H1 (cell line): ENCODE data around the gene CADM1. TPM values are rescaled to one million over a fixed set of nuclear protein-coding genes. Genes with fewer than 3 reads are reported as not detected.

ENCODE experiments used
- PHF8 ChIP-seq: fragments of 200-600 bp; sonication (generic); conservative IDR thresholded peaks from 2 replicates; pipeline ENCODE4 v1.7.1; 2012; ENCODE audit warnings: low read depth, mild to moderate bottlenecking, inconsistent platforms, low read length, moderate library complexity
- RBBP5 ChIP-seq: IDR thresholded peaks from 2 replicates; pipeline ENCODE4 v1.7.1; 2012; ENCODE audit warnings: low read depth, mild to moderate bottlenecking, inconsistent platforms, low read length, moderate library complexity, borderline replicate concordance
- YY1 ChIP-seq: IDR thresholded peaks from 2 replicates; pipeline ENCODE4 v1.6.1; 2011; ENCODE audit warnings: low read depth, mild to moderate bottlenecking, low read length
- polyA plus RNA-seq, 7 experiments: library from polyadenylated mRNA; depleted of rRNA in 3 of 7; stranded (reverse) in 5 of 7; unstranded in 2 of 7; fragments of >200 nt in 5 of 7; fragments of 200-250 nt in 2 of 7; gene quantifications; 1 replicate in 5 of 7; 2 replicates in 1 of 7; 4 replicates in 1 of 7; pipeline versions ENCODE4 v1.2.1 to v1.2.3, GENCODE V29; 2011 to 2013; ENCODE audit warnings: missing spikeins in 2 of 7, mixed read lengths in 2 of 7
- total RNA-seq: library from RNA; stranded (reverse); fragmentation: NEBNext Ultra II Directional; extraction: Animal tissue kit (Norgen Biotek cat#: 25700); gene quantifications from 2 replicates; pipeline ENCODE4 v1.2.1, GENCODE V29; 2021

The CADM1 gene
- total and polyA plus RNA-seq, 2 of the 8 experiments (the other 6 are each of a cell fraction or from before 2014, with no cell fraction given): 8.3 to 25.3 TPM

GRCh38 chr11:115168686-115169085, 335.5 kb downstream of the CADM1 start (continued):
- TF ChIP-seq RBBP5 (no peak), YY1 (no peak), PHF8 (no peak)
